ENCODE results near the gene GPX3. TPM values are rescaled to one million over a fixed set of nuclear protein-coding genes. Genes with fewer than 3 reads are reported as not detected.

The GPX3 gene
- total and polyA plus RNA-seq, 2 donors (not counting 3 experiments of a cell fraction or from before 2014, with no cell fraction given), result 5.1 to 17.1 TPM

- ChIA-PET POLR2A (no interaction called here), CTCF (interaction anchor here (0.7 to 9.9 kb wide), 24 partner anchors 10 to 248 kb away, joined by 3 to 679 read pairs (median 6); partner anchors contain the start of genes GPX3 and TNIP1)
- no peaks in the 10 kb centered on the region for H4K20me1 ChIP-seq (replicated peaks; ENCODE audit: control insufficient read depth, extremely low read depth, insufficient read depth, low read length)
- FAIRE-seq, result no peak
- H3K4me3 ChIP-seq (replicated peaks in 1 of 3; ENCODE audit: insufficient read depth in 1 of 3, low read depth in 1 of 3, low read length in 3 of 3), result no peak overlapping the region
- H3K27me3 ChIP-seq (ENCODE audit: control insufficient read depth in 2 of 2, insufficient read depth in 2 of 2, low read length in 2 of 2), result no peaks in the 10 kb centered on the region
- dilution Hi-C loops (cut with MboI; ENCODE audit: extremely low pct_ligation_motif_present, low sequenced_read_pairs) (no loop called here), intact Hi-C loops (cut with micrococcal nuclease) (loop anchor here (1.0 kb wide), 1 partner anchor 46 kb away; no protein-coding TSS in a partner anchor)
- no peak overlapping the region for H3K4me2 ChIP-seq (ENCODE audit: insufficient read depth, low read length)
- H3K79me2 ChIP-seq (ENCODE audit: control insufficient read depth, insufficient read depth, low read length), result no peaks in the 10 kb centered on the region
- H3K9ac ChIP-seq (replicated peaks; ENCODE audit: extremely low read depth, insufficient read depth, low read length), result no peak overlapping the region
- H3K9me1 ChIP-seq (replicated peaks; ENCODE audit: control insufficient read depth, extremely low read depth, insufficient read depth, low read length), result no peaks in the 10 kb centered on the region
- no peak overlapping the region for H3K27ac ChIP-seq (ENCODE audit: insufficient read depth, low read depth, low read length)
- no peak for DNase-seq (ENCODE audit: low read depth, low spot score)
- peaks cover 11 to 48% of the 10 kb centered on the region in 2 experiments for H3K36me3 ChIP-seq (ENCODE audit: control insufficient read depth in 2 of 2, extremely low read depth in 1 of 2, insufficient read depth in 2 of 2, low read length in 2 of 2)
- H3K9me3 ChIP-seq (replicated peaks; ENCODE audit: control insufficient read depth, insufficient read depth, low read length), result no peaks in the 10 kb centered on the region
- BruUV-seq (replicated peaks), result no TSS peak
- TF ChIP-seq EZH2 (IDR thresholded peaks at IDR 0.05; ENCODE audit: borderline replicate concordance, low read depth, low read length, severe bottlenecking) (no peak), MYC (IDR thresholded peaks at IDR 0.05; ENCODE audit: low read depth, low read length) (no peak), GATA2 (IDR thresholded peaks at IDR 0.05; ENCODE audit: insufficient read depth, insufficient read length, low read depth, low read length) (no peak), POLR2AphosphoS5 (IDR thresholded peaks at IDR 0.05; ENCODE audit: insufficient read depth, low read depth, low read length) (no peak), JUN (IDR thresholded peaks at IDR 0.05; ENCODE audit: borderline replicate concordance, insufficient read depth, insufficient read length, low read depth) (no peak), CTCF (IDR thresholded peaks at IDR 0.05; ENCODE audit: extremely low read depth in 1 of 2, insufficient read depth in 1 of 2, low read depth in 1 of 2, low read length in 2 of 2) (peak in 1 of 2 donors; percentile 42), FOS (IDR thresholded peaks at IDR 0.05; ENCODE audit: borderline replicate concordance, insufficient read depth, low read length) (no peak), POLR2A (IDR thresholded peaks at IDR 0.05; ENCODE audit: low read depth, low read length) (no peak), MAX (IDR thresholded peaks at IDR 0.05; ENCODE audit: insufficient read depth, insufficient read length) (no peak)
- H3K4me1 ChIP-seq (ENCODE audit: control insufficient read depth, extremely low read depth, insufficient read depth, low read length), result no peaks in the 10 kb centered on the region
- no peak overlapping the region for H2AFZ ChIP-seq (ENCODE audit: low read depth, low read length)
Observed at GRCh38 chr5:151048526-151048925, 28.1 kb downstream of the GPX3 start.

Data from endothelial cell of umbilical vein (primary cell).